ENCODE results near the gene TMEM181. TPM values are rescaled to one million over a fixed set of nuclear protein-coding genes. Genes with fewer than 3 reads are reported as not detected.
A peak's percentile ranks its signal among the peaks of the same experiment; 100 is the strongest.

TMEM181 gene
- total RNA-seq, 3 donors from 2014 or later = 17.0 to 29.3 (median 28.5) TPM

GRCh38 chr6:158642097-158642601 is 82.3 kb downstream of the TMEM181 start:
- Histone ChIP-seq H3K27me3 (no peaks in the 10 kb centered on the region), H3K4me3 (no peak overlapping the region), H3K4me1 (peaks cover 4 to 11% of the 10 kb centered on the region in 2 donors), H3K36me3 (no peaks in the 10 kb centered on the region), H3K9me3 (no peaks in the 10 kb centered on the region), H3K27ac (peak overlapping the region in 1 of 2 donors; percentile 43)
- intact Hi-C loops (cut with DNase I; ENCODE audit: low total_unique reads) = no loop called here
- TF ChIP-seq POLR2AphosphoS5 (IDR thresholded peaks at IDR 0.05) = no peak
- TF ChIP-seq POLR2A (IDR thresholded peaks at IDR 0.05) = no peak
- TF ChIP-seq CTCF (IDR thresholded peaks at IDR 0.05) = no peak
- no peak for DNase-seq (ENCODE audit: low spot score in 2 of 2)

- Histone ChIP-seq H3K27me3 (no peaks in the 10 kb centered on the region), H3K36me3 (no peaks in the 10 kb centered on the region), H3K27ac (peak overlapping the region; percentile 99), H3K4me1 (peaks cover 4 to 11% of the 10 kb centered on the region in 2 donors), H3K4me3 (peak overlapping the region; percentile 88 to 97 (median 93)), H3K9me3 (no peaks in the 10 kb centered on the region)
- no peak for DNase-seq (ENCODE audit: low spot score in 2 of 2)
- TF ChIP-seq POLR2A (IDR thresholded peaks at IDR 0.05) (no peak), CTCF (IDR thresholded peaks at IDR 0.05) (no peak), POLR2AphosphoS5 (IDR thresholded peaks at IDR 0.05) (no peak)
- intact Hi-C loops (cut with DNase I; ENCODE audit: low total_unique reads) = no loop called here
These were observed 83.9 kb downstream of the TMEM181 start for GRCh38 chr6:158643836-158644230.

GRCh38 chr6:158644231-158645063 is 84.6 kb downstream of the TMEM181 start, which contains the start of gene DYNLT1:
TSS of gene DYNLT1 (minus strand) at chr6:158644743. CDS start at chr6:158644708, 35 bp downstream.
- H3K4me1 ChIP-seq = peaks cover 4 to 11% of the 10 kb centered on the region in 2 donors
- TF ChIP-seq POLR2A (IDR thresholded peaks at IDR 0.05) = peak; percentile 95
- TF ChIP-seq POLR2AphosphoS5 (IDR thresholded peaks at IDR 0.05) = peak; percentile 84 to 98 (median 97)
- TF ChIP-seq CTCF (IDR thresholded peaks at IDR 0.05) = no peak

GRCh38 chr6:158645064-158646022 is 85.5 kb downstream of the TMEM181 start:
- H3K27ac ChIP-seq = peak overlapping the region; percentile 99
- DNase-seq (ENCODE audit: low spot score in 2 of 2) = no peak
- peaks cover 4 to 11% of the 10 kb centered on the region in 2 donors for H3K4me1 ChIP-seq
- no peaks in the 10 kb centered on the region for H3K36me3 ChIP-seq
- intact Hi-C loops (cut with DNase I; ENCODE audit: low total_unique reads) = no loop called here
- H3K9me3 ChIP-seq = no peaks in the 10 kb centered on the region
- no peaks in the 10 kb centered on the region for H3K27me3 ChIP-seq
- no peak for TF ChIP-seq POLR2A (IDR thresholded peaks at IDR 0.05)
- TF ChIP-seq POLR2AphosphoS5 (IDR thresholded peaks at IDR 0.05) = no peak
- TF ChIP-seq CTCF (IDR thresholded peaks at IDR 0.05) = no peak
- peak overlapping the region; percentile 88 to 97 (median 93) for H3K4me3 ChIP-seq

More at GRCh38 chr6:158644231-158645063, 84.6 kb downstream of the TMEM181 start, which contains the start of gene DYNLT1:
- H3K36me3 ChIP-seq = no peaks in the 10 kb centered on the region
- H3K27me3 ChIP-seq = no peaks in the 10 kb centered on the region
- intact Hi-C loops (cut with DNase I; ENCODE audit: low total_unique reads) = no loop called here
- H3K4me3 ChIP-seq = peak within 1 kb of the TSS; percentile 88 to 97 (median 93)
- H3K9me3 ChIP-seq = no peaks in the 10 kb centered on the region
- peak within 1 kb of the TSS; percentile 99 for H3K27ac ChIP-seq
- DNase-seq (ENCODE audit: low spot score in 2 of 2) = peak; percentile 92

Measured in breast epithelium (tissue), 4 donors.